Astrocyte (in vitro differentiated cells and primary cell): ENCODE data around the gene ITGA8. TPM values are rescaled to one million over a fixed set of nuclear protein-coding genes. Genes with fewer than 3 reads are reported as not detected.

ENCODE experiments used
- DNase-seq: peaks from one replicate; pipeline ENCODE4 v3.0.0-alpha.2; 2010; ENCODE audit warnings: low read depth
- FAIRE-seq: peaks from 2 replicates; lab custom pipeline; 2011; peaks lifted over from hg19 to GRCh38; lab: Jason Lieb, UNC
- H2AFZ ChIP-seq: 2 replicates; pipeline ENCODE4 v1.6.0; 2012; ENCODE audit warnings: low read depth, low read length, inconsistent platforms
- H3K27ac ChIP-seq: 2 replicates; pipeline ENCODE4 v1.5.1; 2011; ENCODE audit warnings: low read depth, low read length, inconsistent platforms
- H3K27me3 ChIP-seq: 2 replicates; pipeline ENCODE4 v1.6.0; 2011; ENCODE audit warnings: low read length, inconsistent platforms; ENCODE audit not compliant: insufficient read depth
- H3K36me3 ChIP-seq: 2 replicates; pipeline ENCODE4 v1.5.1; 2011; ENCODE audit warnings: low read length, inconsistent platforms; ENCODE audit not compliant: insufficient read depth
- H3K4me1 ChIP-seq: 2 replicates; pipeline ENCODE4 v1.5.1; 2011; ENCODE audit warnings: low read length, inconsistent platforms; ENCODE audit not compliant: insufficient read depth
- H3K4me2 ChIP-seq: 2 replicates; pipeline ENCODE4 v1.6.0; 2012; ENCODE audit warnings: low read length, inconsistent platforms
- H3K4me3 ChIP-seq: 2 replicates; pipeline ENCODE4 v1.5.1; 2011; ENCODE audit warnings: low read depth, mild to moderate bottlenecking, low read length, inconsistent platforms; ENCODE audit not compliant: insufficient read depth
- H3K79me2 ChIP-seq: 2 replicates; pipeline ENCODE4 v1.6.0; 2012; ENCODE audit warnings: mild to moderate bottlenecking, low read length, inconsistent platforms; ENCODE audit not compliant: insufficient read depth
- H3K9ac ChIP-seq: 2 replicates; pipeline ENCODE4 v1.6.0; 2012; ENCODE audit warnings: mild to moderate bottlenecking, low read length, inconsistent platforms
- H3K9me3 ChIP-seq: 2 replicates; pipeline ENCODE4 v1.5.1; 2012; ENCODE audit warnings: low read depth, mild to moderate bottlenecking, low read length, inconsistent platforms; ENCODE audit not compliant: insufficient read depth
- H4K20me1 ChIP-seq: 2 replicates; pipeline ENCODE4 v1.6.0; 2012; ENCODE audit warnings: low read length, inconsistent platforms; ENCODE audit not compliant: insufficient read depth
- H3K27ac Mint-ChIP-seq: one replicate; pipeline ENCODE4 v1.8.0; 2021; ENCODE audit warnings: mild to moderate bottlenecking, mixed read lengths; ENCODE audit not compliant: unreplicated experiment
- H3K27me3 Mint-ChIP-seq: one replicate; pipeline ENCODE4 v1.8.0; 2021; ENCODE audit warnings: low read depth, mixed read lengths; ENCODE audit not compliant: unreplicated experiment
- H3K36me3 Mint-ChIP-seq: one replicate; pipeline ENCODE4 v1.8.0; 2021; ENCODE audit warnings: low read depth, mixed read lengths; ENCODE audit not compliant: unreplicated experiment
- H3K4me1 Mint-ChIP-seq: one replicate; pipeline ENCODE4 v1.8.0; 2021; ENCODE audit warnings: low read depth, mixed read lengths; ENCODE audit not compliant: unreplicated experiment
- H3K4me3 Mint-ChIP-seq: one replicate; pipeline ENCODE4 v1.8.0; 2021; ENCODE audit warnings: mild to moderate bottlenecking, moderate library complexity, mixed read lengths; ENCODE audit not compliant: unreplicated experiment
- H3K9me3 Mint-ChIP-seq: one replicate; pipeline ENCODE4 v1.8.0; 2021; ENCODE audit warnings: mild to moderate bottlenecking, mixed read lengths; ENCODE audit not compliant: unreplicated experiment
- CTCF ChIP-seq: IDR thresholded peaks from 2 replicates; pipeline ENCODE4 v1.5.1; 2011; ENCODE audit warnings: low read depth, mild to moderate bottlenecking, inconsistent platforms, low read length, moderate library complexity; ENCODE audit not compliant: insufficient read depth
- EZH2 ChIP-seq: IDR thresholded peaks from 2 replicates; pipeline ENCODE4 v1.6.1; 2012; ENCODE audit warnings: mild to moderate bottlenecking, low read length, inconsistent platforms; ENCODE audit not compliant: insufficient read depth
- total RNA-seq: library from RNA; stranded (reverse); gene quantifications from 2 replicates; pipeline ENCODE4 v1.2.1, GENCODE V29; 2021

The ITGA8 gene
- total RNA-seq, 1 donor from 2014 or later, result not detected

- no peak for FAIRE-seq
- Histone ChIP-seq H3K4me2 (no peak overlapping the region), H3K79me2 (no peaks in the 10 kb centered on the region), H4K20me1 (no peaks in the 10 kb centered on the region), H2AFZ (peak overlapping the region; percentile 19), H3K9me3 (no peaks in the 10 kb centered on the region), H3K27ac (no peak overlapping the region), H3K9ac (no peak overlapping the region), H3K36me3 (no peaks in the 10 kb centered on the region), H3K4me3 (no peak overlapping the region), H3K4me1 (peaks cover 15% of the 10 kb centered on the region), H3K27me3 (no peaks in the 10 kb centered on the region)
- Mint-ChIP-seq H3K4me1 (no peaks in the 10 kb centered on the region), H3K27me3 (no peaks in the 10 kb centered on the region), H3K4me3 (no peak overlapping the region), H3K9me3 (no peaks in the 10 kb centered on the region), H3K36me3 (no peaks in the 10 kb centered on the region), H3K27ac (no peak overlapping the region)
- TF ChIP-seq CTCF, result no peak
- TF ChIP-seq EZH2, result no peak
- no peak for DNase-seq
Observed at GRCh38 chr10:15739254-15739970, 19.7 kb upstream of the ITGA8 start.

- Histone ChIP-seq H3K27me3 (no peaks in the 10 kb centered on the region), H4K20me1 (no peaks in the 10 kb centered on the region), H3K79me2 (no peaks in the 10 kb centered on the region), H3K36me3 (no peaks in the 10 kb centered on the region), H3K4me2 (no peak overlapping the region), H2AFZ (no peak overlapping the region), H3K9me3 (no peaks in the 10 kb centered on the region), H3K27ac (no peak overlapping the region), H3K4me3 (no peak overlapping the region), H3K9ac (no peak overlapping the region), H3K4me1 (peaks cover 13% of the 10 kb centered on the region)
- Mint-ChIP-seq H3K4me1 (no peaks in the 10 kb centered on the region), H3K27me3 (no peaks in the 10 kb centered on the region), H3K27ac (no peak overlapping the region), H3K9me3 (no peaks in the 10 kb centered on the region), H3K4me3 (no peak overlapping the region), H3K36me3 (no peaks in the 10 kb centered on the region)
- TF ChIP-seq EZH2 (no peak), CTCF (no peak)
- FAIRE-seq, result no peak
- DNase-seq, result no peak
Observed at GRCh38 chr10:15738270-15738925, 18.7 kb upstream of the ITGA8 start.

- no peak overlapping the region for H3K27ac Mint-ChIP-seq
- H3K4me3 Mint-ChIP-seq, result no peak overlapping the region
- no peak for DNase-seq
- no peaks in the 10 kb centered on the region for H3K36me3 ChIP-seq
- FAIRE-seq, result no peak
- no peaks in the 10 kb centered on the region for H3K9me3 ChIP-seq
- no peaks in the 10 kb centered on the region for H4K20me1 ChIP-seq
- H3K4me2 ChIP-seq, result no peak overlapping the region
- no peak overlapping the region for H2AFZ ChIP-seq
- H3K36me3 Mint-ChIP-seq, result no peaks in the 10 kb centered on the region
- no peak overlapping the region for H3K4me3 ChIP-seq
- TF ChIP-seq EZH2 (no peak), CTCF (no peak)
- H3K9me3 Mint-ChIP-seq, result no peaks in the 10 kb centered on the region
- H3K79me2 ChIP-seq, result no peaks in the 10 kb centered on the region
- H3K27ac ChIP-seq, result no peak overlapping the region
- H3K4me1 Mint-ChIP-seq, result no peaks in the 10 kb centered on the region
- H3K27me3 ChIP-seq, result no peaks in the 10 kb centered on the region
- H3K9ac ChIP-seq, result no peak overlapping the region
- no peaks in the 10 kb centered on the region for H3K27me3 Mint-ChIP-seq
- peaks cover 5% of the 10 kb centered on the region for H3K4me1 ChIP-seq
Observed at GRCh38 chr10:15737656-15738055, 17.9 kb upstream of the ITGA8 start.
